ENCODE measurements around the gene KCTD3.

KCTD3 gene

GRCh38 chr1:215554865-215555264 is 12.2 kb upstream of the KCTD3 start:
- TF ChIP-seq EZH2 (optimal IDR thresholded peaks at IDR 0.05; ENCODE audit: low read depth, low read length): no peak
- TF ChIP-seq, protein P1, sequence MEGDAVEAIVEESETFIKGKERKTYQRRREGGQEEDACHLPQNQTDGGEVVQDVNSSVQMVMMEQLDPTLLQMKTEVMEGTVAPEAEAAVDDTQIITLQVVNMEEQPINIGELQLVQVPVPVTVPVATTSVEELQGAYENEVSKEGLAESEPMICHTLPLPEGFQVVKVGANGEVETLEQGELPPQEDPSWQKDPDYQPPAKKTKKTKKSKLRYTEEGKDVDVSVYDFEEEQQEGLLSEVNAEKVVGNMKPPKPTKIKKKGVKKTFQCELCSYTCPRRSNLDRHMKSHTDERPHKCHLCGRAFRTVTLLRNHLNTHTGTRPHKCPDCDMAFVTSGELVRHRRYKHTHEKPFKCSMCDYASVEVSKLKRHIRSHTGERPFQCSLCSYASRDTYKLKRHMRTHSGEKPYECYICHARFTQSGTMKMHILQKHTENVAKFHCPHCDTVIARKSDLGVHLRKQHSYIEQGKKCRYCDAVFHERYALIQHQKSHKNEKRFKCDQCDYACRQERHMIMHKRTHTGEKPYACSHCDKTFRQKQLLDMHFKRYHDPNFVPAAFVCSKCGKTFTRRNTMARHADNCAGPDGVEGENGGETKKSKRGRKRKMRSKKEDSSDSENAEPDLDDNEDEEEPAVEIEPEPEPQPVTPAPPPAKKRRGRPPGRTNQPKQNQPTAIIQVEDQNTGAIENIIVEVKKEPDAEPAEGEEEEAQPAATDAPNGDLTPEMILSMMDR (IDR thresholded peaks at IDR 0.05; ENCODE audit: low read length): no peak
- no peak for TF ChIP-seq EZH2phosphoT487 (IDR thresholded peaks at IDR 0.05; ENCODE audit: low read length)
- Histone ChIP-seq H3K27ac (ENCODE audit: low read length) (no peak overlapping the region), H3K9me3 (replicated peaks; ENCODE audit: insufficient read depth, low read length) (no peaks in the 10 kb centered on the region), H3K27me3 (replicated peaks; ENCODE audit: insufficient read depth, low read length) (no peaks in the 10 kb centered on the region), H3K4me2 (ENCODE audit: low read depth, low read length) (no peak overlapping the region), H3K4me3 (ENCODE audit: low read length) (no peak overlapping the region), H2AFZ (ENCODE audit: low read length) (no peak overlapping the region), H3K36me3 (replicated peaks; ENCODE audit: insufficient read depth, low read length) (no peaks in the 10 kb centered on the region), H3K9ac (ENCODE audit: low read length) (no peak overlapping the region), H3K9me2 (replicated peaks; ENCODE audit: insufficient read depth, low read length) (no peaks in the 10 kb centered on the region), H3F3A (ENCODE audit: insufficient read depth, low read length) (no peaks in the 10 kb centered on the region), H4K20me1 (ENCODE audit: insufficient read depth, low read length) (no peaks in the 10 kb centered on the region), H3K79me2 (ENCODE audit: low read length) (no peaks in the 10 kb centered on the region), H3K4me1 (ENCODE audit: low read length) (peaks cover 16% of the 10 kb centered on the region)
- DNase-seq: no peak

DNA sequence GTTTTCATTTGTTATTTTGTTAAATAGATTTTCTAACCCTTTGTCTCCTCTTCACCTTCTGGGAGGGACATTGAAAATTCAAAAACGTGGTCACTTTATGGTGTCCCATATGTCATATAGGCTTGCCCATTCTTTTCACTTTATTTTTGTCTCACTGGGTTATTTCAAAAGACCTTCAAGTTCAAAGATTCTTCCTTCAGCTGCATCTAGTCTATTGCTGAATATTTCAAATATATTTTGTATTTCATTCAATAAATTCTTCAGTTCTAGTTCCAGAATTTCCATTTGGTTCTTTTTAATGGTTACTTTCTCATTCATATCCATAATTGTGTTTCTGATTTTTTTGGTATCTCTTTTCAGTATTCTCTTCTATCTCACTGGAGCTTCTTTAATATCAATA is 11.6 kb upstream of the KCTD3 start:
- H3K4me1 ChIP-seq (ENCODE audit: low read length): peaks cover 15% of the 10 kb centered on the region
- H3F3A ChIP-seq (ENCODE audit: insufficient read depth, low read length): no peaks in the 10 kb centered on the region
- no peak overlapping the region for H3K4me2 ChIP-seq (ENCODE audit: low read depth, low read length)
- no peak overlapping the region for H3K9ac ChIP-seq (ENCODE audit: low read length)
- H4K20me1 ChIP-seq (ENCODE audit: insufficient read depth, low read length): no peaks in the 10 kb centered on the region
- H3K79me2 ChIP-seq (ENCODE audit: low read length): no peaks in the 10 kb centered on the region
- H3K9me3 ChIP-seq (replicated peaks; ENCODE audit: insufficient read depth, low read length): no peaks in the 10 kb centered on the region
- no peak for DNase-seq
- no peak overlapping the region for H2AFZ ChIP-seq (ENCODE audit: low read length)
- no peaks in the 10 kb centered on the region for H3K36me3 ChIP-seq (replicated peaks; ENCODE audit: insufficient read depth, low read length)
- H3K27me3 ChIP-seq (replicated peaks; ENCODE audit: insufficient read depth, low read length): no peaks in the 10 kb centered on the region
- H3K9me2 ChIP-seq (replicated peaks; ENCODE audit: insufficient read depth, low read length): no peaks in the 10 kb centered on the region
- no peak for TF ChIP-seq EZH2 (optimal IDR thresholded peaks at IDR 0.05; ENCODE audit: low read depth, low read length)
- TF ChIP-seq EZH2phosphoT487 (IDR thresholded peaks at IDR 0.05; ENCODE audit: low read length): no peak
- TF ChIP-seq, protein P1 (IDR thresholded peaks at IDR 0.05; ENCODE audit: low read length): no peak
- H3K27ac ChIP-seq (ENCODE audit: low read length): no peak overlapping the region
- no peak overlapping the region for H3K4me3 ChIP-seq (ENCODE audit: low read length)

- Histone ChIP-seq H3K27me3 (replicated peaks; ENCODE audit: insufficient read depth, low read length) (no peaks in the 10 kb centered on the region), H3K4me2 (ENCODE audit: low read depth, low read length) (no peak overlapping the region), H3K4me1 (ENCODE audit: low read length) (peaks cover 3% of the 10 kb centered on the region; the same call in 1 of the 2 replicates), H3K36me3 (replicated peaks; ENCODE audit: insufficient read depth, low read length) (no peaks in the 10 kb centered on the region), H3K9me3 (replicated peaks; ENCODE audit: insufficient read depth, low read length) (no peaks in the 10 kb centered on the region), H3K4me3 (ENCODE audit: low read length) (no peak overlapping the region), H2AFZ (ENCODE audit: low read length) (no peak overlapping the region), H3K79me2 (ENCODE audit: low read length) (no peaks in the 10 kb centered on the region), H3K9me2 (replicated peaks; ENCODE audit: insufficient read depth, low read length) (no peaks in the 10 kb centered on the region), H4K20me1 (ENCODE audit: insufficient read depth, low read length) (no peaks in the 10 kb centered on the region), H3K9ac (ENCODE audit: low read length) (no peak overlapping the region), H3F3A (ENCODE audit: insufficient read depth, low read length) (no peaks in the 10 kb centered on the region), H3K27ac (ENCODE audit: low read length) (no peak overlapping the region)
- no peak for DNase-seq
- TF ChIP-seq, protein P1 (IDR thresholded peaks at IDR 0.05; ENCODE audit: low read length): no peak
- no peak for TF ChIP-seq EZH2phosphoT487 (IDR thresholded peaks at IDR 0.05; ENCODE audit: low read length)
- no peak for TF ChIP-seq EZH2 (optimal IDR thresholded peaks at IDR 0.05; ENCODE audit: low read depth, low read length)
Observed at GRCh38 chr1:215556996-215557395, 10.1 kb upstream of the KCTD3 start.

Measured in MM.1S (cell line).